HG02623 (cell line): Measurements from ENCODE around the gene PARD3B.
"Not testable (repeated sequence)": the region's sequence is repeated elsewhere in the genome, so short reads cannot be mapped to it uniquely, and the experiment has no call there.

Source experiments
- ATAC-seq: cut with Tn5 transposase; IDR thresholded peaks from one replicate; pipeline ENCODE4 v1.9.1; 2021; ENCODE audit warnings: moderate library complexity; ENCODE audit not compliant: unreplicated experiment

The PARD3B gene

DNA sequence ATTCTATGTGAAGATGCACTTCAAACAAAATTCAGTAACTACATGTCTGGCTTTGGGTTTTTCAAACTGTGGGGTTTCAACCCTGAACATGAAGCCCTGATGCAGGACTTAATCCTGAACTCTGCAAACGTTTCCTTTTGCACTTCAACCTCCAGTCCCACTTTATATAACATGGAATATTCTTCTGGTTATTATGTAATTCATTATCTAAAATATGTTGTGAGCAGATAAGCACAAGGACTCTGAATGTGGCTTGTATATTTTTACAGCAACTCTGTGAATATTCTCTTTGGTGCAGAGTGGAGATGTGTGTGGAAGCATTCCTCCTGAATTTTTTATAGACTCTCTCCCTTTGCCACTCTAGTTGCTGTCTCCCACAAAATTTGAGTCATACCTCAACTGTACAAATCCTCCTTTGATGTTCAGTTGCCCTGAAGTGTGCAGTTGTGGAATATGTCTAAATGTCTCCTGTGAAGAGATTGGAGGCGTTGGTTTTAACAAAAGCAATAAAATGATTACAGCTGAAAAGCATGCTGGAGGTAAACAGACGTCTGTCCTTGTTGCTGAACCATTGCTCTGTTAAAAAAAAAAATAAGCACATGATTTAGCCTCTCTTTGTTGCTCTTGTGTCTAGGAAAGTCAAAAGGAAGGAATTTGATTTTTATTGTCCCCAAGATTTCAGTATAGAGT lies 931.9 kb downstream of the PARD3B start:
- no peak for ATAC-seq

DNA sequence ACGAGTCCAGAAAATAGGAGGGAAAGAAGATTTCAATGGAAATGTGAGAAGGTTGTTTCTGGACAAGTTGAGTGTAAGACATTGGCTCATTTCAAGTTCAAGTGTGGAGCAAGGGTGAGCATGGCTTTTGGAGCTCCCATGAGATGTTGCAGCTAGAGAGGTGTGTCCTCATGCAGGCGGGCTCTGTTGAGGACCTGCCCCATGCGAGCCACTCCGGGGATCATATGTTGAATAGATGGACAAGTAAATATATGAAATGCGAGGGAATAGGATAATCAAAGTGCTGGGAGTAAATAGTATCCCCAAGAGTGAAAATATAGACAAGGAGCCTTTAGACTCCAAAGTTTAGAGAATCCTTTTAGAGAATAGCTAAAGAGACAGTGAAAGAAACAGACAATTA lies 936.6 kb downstream of the PARD3B start:
- ATAC-seq, result no peak

DNA sequence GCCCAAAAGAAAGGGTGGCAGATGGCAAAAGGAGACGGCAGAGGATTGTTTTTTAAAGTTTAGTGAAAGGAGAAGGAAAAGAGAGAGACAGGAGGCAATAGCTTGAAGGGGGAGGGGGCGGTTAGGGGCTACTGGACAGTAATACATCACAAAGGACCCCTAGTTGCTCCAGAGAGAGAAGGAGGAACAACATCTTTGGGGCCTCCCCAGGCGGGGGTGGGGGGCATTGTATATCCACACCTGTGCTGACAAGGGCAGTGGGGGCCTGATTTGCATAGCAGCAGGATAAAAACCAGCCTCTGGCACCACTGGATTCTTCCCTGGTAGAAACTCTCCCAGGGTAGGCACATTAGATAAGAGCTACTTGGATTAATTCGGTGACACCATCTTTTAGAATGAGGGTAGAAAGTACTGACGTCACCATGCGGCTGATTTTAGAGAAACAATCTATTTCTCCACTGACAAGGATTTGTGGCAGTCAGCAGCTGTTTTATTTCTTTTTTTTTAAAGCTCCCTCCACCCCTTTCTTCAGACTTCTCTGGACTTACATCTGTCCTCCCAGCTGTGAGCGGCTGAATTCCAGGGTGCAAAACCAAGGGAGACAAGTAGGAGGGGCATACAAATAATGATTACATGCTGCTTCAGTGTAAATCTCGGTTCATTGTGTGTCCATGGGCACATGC lies 937.3 kb downstream of the PARD3B start:
- ATAC-seq, result no peak

DNA sequence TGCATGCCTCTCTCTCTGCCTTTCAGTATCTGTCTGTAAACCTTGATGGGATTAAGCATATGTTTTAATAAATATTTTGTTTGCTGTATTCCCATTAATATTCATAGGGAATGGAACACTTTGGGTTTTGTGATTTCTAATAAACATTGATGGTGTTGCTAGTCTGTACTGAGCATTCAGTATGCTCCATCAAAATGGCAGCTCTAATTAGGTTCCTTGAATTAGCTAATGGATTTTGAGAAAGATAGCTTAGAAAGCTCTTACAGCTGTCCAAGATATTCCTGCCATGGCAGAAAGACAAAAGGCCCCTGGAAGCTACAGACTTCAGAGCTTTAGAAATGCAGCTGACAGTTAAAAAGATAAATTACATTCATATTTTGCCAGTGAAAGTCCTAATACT lies 937.8 kb downstream of the PARD3B start:
- ATAC-seq, result no peak

DNA sequence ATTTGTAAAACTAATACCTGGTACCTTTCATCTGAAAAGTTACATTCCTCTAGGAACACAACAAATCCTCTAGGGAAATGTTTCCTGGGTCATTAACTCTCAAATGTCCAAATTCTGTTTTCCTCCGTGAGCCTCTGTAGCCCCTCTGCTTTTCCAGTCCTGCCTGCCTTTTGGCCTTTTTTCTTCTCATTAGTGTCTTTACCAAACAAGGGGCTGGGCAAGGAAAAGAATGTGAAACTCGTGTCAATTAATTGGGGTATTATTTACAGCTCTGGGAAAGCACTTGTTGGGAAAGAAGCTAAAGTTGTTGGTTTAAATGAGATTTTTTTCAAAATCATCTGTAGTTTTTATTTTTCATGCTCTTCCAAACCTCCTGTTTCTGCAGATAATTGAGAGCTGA lies 938.9 kb downstream of the PARD3B start:
- no peak for ATAC-seq

DNA sequence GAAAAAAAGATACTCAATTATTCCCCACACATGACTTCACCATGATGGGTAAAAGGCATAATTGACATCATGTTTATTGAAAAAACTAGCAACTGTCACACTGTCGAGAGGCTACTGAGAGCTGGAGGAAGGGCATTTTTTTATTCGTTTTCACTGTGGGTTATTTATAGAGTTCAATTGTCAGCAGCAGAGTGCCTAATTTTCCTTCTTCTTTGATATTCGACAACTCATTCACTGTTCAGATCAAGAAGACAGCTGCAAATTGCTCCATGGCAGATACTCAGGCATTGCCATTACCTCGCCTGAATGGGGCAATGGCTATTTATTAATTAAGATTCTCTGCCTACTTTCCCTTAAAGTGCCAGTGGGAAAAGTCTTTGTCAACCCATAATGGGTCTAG lies 939.5 kb downstream of the PARD3B start:
- ATAC-seq, result no peak

DNA sequence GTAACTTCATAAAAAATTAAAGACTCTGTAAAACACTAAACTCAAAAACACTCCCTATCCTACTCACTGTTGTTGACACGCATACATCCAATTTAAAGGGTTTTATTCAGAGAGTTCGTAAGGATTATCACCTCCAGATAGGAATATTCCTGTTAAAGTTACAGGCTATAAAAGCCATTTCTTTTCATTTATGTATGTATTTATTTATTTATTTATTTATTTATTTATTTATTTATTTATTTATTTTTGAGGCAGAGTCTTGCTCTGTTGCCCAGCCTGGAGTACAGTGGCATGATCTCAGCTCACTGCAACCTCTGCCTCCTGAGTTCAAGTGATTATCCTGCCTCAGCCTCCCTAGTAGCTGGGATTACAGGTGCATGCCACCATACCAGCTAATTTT lies 948.3 kb downstream of the PARD3B start:
- ATAC-seq, result not testable (repeated sequence)

DNA sequence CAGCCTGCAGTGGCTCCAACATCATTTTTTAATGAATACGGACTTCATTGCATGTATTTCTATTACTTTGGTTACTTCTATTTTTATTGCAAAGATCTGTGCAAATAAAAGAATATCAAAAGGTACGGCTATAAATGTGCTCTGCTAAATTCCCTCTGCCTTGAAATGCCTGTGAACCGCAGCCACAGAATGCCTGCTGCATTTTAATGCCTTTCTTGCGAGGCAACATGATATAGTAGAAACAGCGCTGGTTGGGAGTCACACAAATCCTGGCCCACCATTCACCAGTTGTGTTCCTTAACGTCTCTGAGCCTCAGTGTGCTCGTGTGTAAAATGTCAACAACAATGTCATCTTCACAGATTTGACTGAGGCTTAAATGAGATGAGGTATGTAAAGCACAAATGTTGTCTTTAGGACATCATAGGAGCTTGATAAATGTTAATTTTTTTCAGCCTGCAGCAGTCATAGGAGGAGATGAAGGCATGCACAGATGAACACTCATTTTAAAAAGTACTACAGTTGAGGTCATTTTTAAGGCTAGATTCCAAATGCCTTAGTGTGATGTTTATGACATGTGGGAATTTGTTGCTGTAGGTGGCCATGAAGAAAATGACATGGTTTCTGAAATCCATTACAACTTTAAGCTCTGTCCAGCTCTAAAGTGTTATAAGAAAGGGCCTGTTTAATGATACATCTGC lies 949.4 kb downstream of the PARD3B start:
- ATAC-seq, result no peak

DNA sequence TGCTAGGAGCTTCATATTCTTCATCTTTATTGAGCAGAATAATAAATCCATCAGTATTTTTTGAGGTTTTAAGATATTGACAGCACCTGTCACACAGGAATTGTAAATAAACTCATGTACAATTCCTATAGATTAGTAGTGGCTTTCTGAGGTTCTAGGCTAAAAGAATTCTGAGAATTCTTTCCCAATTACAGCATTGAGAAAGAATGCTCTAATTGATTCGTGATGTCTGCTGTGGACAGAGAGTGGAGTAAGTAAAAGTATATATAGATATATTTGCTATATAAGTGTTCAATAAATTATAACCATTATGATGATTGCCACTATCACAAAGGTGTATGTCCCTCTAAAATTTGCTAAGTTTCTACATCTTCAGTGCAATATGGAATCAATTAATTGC lies 950.5 kb downstream of the PARD3B start:
- no peak for ATAC-seq

DNA sequence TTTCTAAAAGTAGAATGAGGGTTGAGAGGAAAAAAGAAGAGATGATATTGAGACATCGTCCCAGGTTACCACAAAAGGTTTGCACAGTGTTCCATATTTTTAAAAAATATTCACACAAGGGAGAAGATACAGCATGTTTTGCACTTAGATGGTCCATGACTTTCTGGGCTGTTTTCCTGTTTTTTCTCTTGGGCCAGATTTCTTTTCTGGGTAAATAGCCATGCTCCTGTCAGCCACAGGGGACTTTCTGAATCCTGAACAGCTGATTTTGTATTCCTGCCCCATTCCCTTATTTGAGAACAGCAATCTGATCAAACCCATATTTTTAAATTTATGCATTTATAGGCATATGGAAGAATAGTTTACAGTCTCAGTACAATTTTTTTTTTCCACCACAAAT lies 951.1 kb downstream of the PARD3B start:
- ATAC-seq, result no peak

DNA sequence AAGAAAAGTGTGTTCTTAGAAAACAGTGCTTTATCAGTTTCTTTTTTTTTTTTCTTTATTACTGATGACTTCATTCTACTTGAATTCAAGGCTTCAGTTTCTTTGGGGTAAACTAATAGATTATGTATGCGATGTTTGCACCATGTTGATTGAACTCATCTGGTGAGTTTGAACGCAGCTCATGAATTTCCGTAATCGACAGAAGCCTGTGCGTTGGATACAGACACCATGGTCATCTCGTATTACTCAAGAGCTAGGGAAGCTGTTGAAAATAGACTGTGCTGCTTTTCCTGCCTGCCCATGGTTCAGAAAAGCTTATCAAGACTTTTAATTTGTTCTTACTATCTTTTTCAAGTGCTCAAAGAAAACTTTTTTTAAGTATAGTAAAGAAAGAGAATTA lies 951.5 kb downstream of the PARD3B start:
- ATAC-seq, result no peak

DNA sequence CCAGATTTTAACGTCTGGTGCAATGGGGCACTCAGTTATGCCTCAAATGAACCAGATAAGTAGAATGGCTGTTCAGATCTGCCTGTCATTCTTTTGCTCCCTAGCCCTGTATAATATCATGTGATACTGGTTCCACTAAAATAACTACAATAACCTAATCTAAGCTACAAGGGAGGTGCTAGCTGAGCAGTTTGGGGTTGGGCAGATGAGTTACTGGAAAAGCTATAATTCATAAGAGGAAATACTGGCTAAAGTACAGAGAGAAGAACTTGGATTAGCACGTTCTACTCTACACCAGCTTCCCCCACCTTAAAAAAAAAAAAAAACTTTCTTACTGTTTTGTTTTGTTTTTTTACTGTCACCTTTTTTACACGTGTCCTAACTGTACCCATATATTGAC lies 953.7 kb downstream of the PARD3B start:
- no peak for ATAC-seq

DNA sequence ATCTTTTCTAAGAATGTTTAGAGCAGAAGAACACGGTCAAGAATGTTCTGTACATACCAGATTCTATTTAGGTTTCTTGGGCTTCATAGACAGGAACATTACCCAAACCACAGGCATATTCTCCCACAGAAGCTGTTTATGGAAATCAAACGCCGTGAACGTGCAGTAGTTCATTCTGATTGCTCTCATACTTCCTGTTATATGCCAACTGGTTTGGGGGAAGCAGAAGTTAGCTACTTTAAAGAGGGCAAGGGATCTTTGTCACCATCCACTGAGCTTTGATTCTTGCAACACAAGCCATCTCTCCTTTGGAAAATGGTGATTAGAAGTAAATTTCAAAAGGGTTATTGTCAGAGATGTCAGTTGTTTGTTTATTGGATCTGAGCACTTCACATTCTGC lies 954.8 kb downstream of the PARD3B start:
- ATAC-seq, result no peak

DNA sequence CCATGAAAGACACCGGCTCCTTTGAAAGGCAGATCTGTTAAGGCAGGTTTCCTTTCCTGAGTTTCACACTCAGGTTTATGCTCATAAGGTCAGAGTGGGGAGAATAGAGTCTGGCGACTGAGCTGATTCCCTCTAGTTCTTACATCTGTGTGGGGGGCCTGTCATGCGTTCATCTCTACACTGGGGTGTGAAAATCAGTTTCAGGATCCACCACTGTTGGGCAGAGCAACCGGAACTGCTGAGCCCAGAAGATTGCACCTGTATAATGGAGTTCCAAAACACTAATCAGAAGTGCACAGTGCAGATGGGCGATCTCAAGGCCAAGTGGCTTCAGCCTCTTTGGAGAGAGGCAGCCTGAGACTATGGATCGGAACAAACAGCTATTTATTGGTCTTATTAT lies 955.7 kb downstream of the PARD3B start:
- no peak for ATAC-seq

DNA sequence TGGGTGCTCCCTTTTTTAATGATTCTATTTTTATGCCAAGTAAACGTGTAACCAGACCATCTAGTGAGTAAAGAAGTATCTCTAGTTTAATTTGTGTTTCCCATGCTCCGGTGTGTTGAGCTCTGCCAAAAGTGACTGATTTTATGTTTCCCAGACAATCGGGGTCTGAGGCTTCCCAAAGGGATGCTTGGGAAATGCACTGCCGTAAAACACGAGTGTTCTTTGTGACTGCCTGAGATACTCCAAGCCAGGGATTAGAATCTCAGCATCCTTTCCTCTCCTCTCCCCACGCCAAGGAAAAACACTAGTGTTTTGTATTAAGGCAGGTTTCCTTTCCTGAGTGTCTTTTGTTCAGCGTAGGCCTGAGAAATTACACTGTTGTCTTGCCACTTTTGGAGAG lies 956.6 kb downstream of the PARD3B start:
- no peak for ATAC-seq

DNA sequence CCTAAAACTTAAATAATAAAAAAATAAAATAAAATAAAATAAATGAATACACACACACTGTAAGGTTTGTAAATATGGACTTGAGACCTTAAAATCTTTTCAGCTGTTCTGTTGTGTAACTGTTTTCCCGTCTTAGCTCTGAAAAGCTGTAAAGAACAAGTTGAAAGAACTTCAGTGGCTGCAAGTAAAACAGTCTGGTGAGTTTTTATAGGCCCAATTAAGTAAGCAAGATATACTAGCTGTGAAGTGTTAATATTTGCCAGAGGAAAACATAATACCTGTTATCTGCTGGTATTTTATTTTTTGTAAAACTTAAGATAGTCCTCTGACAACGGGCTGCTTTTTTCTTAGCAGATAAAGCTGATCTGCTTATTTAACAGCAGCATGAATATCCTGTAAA lies 960.1 kb downstream of the PARD3B start:
- ATAC-seq, result no peak

DNA sequence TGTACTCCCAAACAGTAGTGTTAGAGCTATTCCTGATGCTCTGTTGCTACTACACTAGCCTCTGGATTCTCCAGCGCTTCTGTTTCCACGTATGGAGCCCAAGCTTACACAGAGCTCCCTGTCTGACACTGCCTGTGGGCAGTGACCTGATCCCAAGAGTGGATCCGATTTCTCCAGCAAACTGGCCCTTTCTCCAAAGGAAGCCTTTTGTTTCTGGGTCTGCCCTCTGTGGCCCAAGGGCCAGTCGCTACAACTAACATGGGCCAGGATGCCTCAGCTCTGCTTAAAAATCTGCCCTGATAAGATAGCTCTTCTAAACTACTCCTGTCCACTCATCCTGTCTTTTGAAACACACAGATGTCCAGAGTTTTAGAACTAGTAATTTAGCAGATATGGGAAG lies 964.4 kb downstream of the PARD3B start:
- ATAC-seq, result no peak

DNA sequence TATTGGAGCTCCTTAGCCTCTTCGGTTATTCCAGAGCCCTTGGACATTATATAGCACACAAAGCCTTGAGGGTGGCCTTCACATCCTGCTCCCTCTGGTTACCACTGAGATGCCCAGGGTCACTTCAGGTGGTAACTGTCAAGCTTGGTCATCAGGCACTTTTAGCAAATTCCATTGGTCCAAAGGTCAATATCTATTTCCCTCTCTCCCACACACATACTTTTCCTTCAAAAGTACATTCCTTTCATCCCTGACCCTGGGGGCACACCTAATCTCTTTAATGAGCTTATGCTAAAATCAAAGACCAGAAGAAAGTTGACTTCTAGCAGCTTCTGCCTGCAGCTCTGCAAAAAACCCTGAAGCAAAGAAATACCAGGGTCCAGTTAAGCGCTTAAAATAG lies 965.1 kb downstream of the PARD3B start:
- no peak for ATAC-seq

DNA sequence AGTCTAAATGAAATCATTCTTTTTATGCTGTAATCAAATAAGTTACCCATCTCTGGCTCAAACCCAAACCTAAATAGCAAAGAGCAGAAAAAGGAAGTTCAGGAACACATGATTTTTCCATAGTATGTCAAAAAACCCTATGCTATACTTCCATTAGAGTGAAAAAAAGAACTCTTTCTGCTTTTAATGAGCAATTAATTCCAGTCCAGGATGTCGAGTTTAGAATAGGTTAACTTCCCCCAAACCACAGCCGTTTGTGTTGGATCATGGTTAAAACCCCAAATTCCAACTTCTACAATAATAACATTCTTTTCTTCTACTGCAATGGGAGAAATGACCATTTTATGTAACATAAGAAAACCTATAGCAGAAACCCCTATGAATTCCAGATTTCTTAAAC lies 965.9 kb downstream of the PARD3B start:
- no peak for ATAC-seq

DNA sequence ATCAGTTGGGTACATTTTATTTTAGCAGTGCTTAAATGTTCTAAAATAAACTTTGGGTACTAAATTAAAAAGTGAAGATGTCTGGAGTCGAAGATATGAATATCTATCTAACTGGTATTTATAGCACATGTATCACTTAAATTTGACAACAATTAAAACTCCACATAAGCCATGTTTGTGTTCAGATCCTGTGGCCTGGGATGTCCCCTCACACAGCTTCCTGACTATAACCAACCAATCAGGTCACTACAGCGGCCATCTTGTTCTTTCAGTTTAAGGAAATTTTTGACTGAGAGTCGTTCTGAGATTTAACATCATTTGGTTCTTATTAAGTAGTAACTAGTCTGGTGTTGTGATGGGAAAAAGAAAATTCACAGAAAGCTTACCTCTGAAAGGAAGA lies 966.4 kb downstream of the PARD3B start:
- ATAC-seq, result no peak

DNA sequence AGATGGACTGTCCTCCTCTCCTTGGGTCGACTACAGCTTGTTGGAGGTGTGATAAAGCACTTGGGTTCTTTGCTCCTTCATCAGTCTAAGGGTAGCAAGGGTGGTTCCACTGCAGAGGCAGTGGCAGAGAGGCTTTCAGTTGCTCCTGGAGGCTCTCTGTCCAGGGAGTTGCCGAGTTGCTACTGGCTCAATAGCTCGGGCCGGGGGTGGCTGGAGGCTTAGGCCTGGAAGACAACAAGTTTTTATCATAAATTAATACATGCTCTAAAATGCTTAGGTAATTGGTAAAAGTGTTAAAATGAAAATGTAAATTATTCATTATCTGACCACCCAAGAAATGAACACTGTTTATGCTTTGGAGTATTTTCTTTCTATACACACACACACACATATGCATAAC lies 975.0 kb downstream of the PARD3B start:
- ATAC-seq, result no peak

DNA sequence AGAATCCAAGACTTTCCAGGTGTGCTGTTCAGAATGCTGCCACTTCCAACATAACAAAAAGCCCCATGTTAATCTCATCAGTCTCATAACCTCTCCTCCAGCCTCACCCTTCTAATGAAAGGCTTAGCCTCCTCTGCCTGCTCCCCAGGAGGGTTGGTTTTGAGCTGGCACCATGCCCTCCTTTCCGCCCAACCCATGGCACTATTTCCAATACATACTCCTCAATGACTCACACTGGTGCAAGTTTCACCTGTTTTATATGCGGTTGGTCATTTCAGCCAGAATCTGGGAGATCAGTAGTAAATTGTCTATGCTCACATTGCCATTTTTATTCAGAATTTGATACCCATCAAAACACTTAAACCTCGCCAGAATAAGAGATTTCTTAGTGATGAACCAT lies 979.4 kb downstream of the PARD3B start:
- ATAC-seq, result no peak
